Activated CD4-positive, alpha-beta T cell treated with anti-CD3 and anti-CD28 coated beads, Interleukin-2, amount 10 ng/mL, durations not matched to agents 24 days and 14 days (primary cell): Measurements from ENCODE around the gene RIPOR3. TPM values are rescaled to one million over a fixed set of nuclear protein-coding genes. Genes with fewer than 3 reads are reported as not detected.
"Not testable (repeated sequence)": the region's sequence is repeated elsewhere in the genome, so short reads cannot be mapped to it uniquely, and the experiment has no call there.

Experiments
- DNase-seq: peaks from one replicate; pipeline ENCODE4 v3.0.0; 2022
- H3K27ac Mint-ChIP-seq: one replicate; pipeline ENCODE4 v1.8.0; 2022; ENCODE audit warnings: mild to moderate bottlenecking, mixed read lengths
- H3K27me3 Mint-ChIP-seq: one replicate; pipeline ENCODE4 v1.8.0; 2022; ENCODE audit warnings: mixed read lengths
- H3K36me3 Mint-ChIP-seq: one replicate; pipeline ENCODE4 v1.8.0; 2022; ENCODE audit warnings: low read depth, mild to moderate bottlenecking, mixed read lengths
- H3K4me1 Mint-ChIP-seq: one replicate; pipeline ENCODE4 v1.8.0; 2021; ENCODE audit warnings: mixed read lengths
- H3K4me3 Mint-ChIP-seq: one replicate; pipeline ENCODE4 v1.8.0; 2022; ENCODE audit warnings: mild to moderate bottlenecking, moderate library complexity, mixed read lengths
- H3K9me3 Mint-ChIP-seq: one replicate; pipeline ENCODE4 v1.8.0; 2021; ENCODE audit warnings: mixed read lengths
- intact Hi-C: fragments of 100-400 bp; cut with micrococcal nuclease; formaldehyde crosslinking; loops from one replicate; pipeline ENCODE4 v1.15.1; 2023
- total RNA-seq: library from RNA; stranded (reverse); gene quantifications from 2 replicates; pipeline ENCODE4 v1.2.3, GENCODE V29; 2022

RIPOR3 gene
- total RNA-seq, 1 donor from 2014 or later = not detected

- H3K27me3 Mint-ChIP-seq, H3K36me3 Mint-ChIP-seq, DNase-seq, intact Hi-C loops, H3K4me3 Mint-ChIP-seq, H3K9me3 Mint-ChIP-seq, H3K27ac Mint-ChIP-seq, H3K4me1 Mint-ChIP-seq: not testable (repeated sequence)
Measured at GRCh38 chr20:50638015-50638847, 53.1 kb downstream of the RIPOR3 start.

GRCh38 chr20:50636601-50637540 lies 54.5 kb downstream of the RIPOR3 start:
- Mint-ChIP-seq H3K4me3 (no peak overlapping the region), H3K36me3 (no peaks in the 10 kb centered on the region), H3K27ac (no peak overlapping the region), H3K9me3 (no peaks in the 10 kb centered on the region), H3K4me1 (no peaks in the 10 kb centered on the region), H3K27me3 (peaks cover 5% of the 10 kb centered on the region)
- intact Hi-C loops = no loop called here
- no peak for DNase-seq

DNA sequence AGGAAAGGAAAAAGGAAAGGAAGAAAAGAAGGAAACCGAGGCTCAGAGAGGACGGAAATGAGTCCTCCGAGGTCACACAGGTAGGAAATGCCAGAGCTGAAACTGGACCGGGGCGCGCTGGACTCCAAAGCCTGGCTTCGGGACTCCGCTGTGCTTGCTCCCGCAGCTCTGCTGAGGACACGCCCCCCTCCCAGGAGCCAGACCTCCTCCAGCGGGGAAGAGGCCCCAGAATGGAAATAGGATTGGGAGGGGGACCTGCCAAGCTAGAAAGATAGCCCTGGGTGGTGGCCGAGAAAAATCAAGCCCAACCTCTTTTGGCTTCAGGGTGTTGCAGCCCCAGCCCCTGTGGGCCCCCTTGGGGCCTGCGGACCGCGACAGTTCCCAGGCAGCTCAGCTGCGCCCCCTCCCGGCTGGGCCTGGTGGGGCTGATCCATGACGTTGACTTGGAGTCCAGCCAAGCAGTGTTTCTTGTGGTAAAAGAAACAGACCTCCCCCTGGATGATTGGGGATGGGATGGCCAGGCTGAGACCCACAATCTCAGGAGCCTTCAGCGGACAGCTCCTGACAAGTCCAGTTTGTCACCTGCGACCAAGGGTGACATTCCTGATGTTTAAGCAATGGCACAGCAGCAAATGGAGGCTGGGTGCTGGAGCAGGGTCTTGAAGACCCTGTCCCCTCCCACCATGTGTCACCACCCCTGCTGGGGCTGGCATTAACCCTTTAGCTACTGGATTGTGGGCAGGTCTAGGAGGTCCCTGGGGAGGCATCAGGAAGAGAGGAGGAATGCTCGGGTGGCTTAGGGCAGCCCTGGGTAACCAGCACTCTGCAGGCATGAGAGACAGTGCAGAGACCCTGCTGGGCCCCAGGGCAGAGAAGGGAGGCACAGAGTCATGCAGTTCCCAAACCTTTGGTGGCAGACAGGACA lies 55.4 kb downstream of the RIPOR3 start:
- DNase-seq = peak; percentile 86
- Mint-ChIP-seq H3K36me3 (no peaks in the 10 kb centered on the region), H3K27me3 (peaks cover 5% of the 10 kb centered on the region), H3K9me3 (no peaks in the 10 kb centered on the region), H3K4me1 (no peaks in the 10 kb centered on the region), H3K4me3 (no peak overlapping the region), H3K27ac (no peak overlapping the region)
- intact Hi-C loops = no loop called here

GRCh38 chr20:50635014-50635557 lies 56.3 kb downstream of the RIPOR3 start:
- intact Hi-C loops = no loop called here
- no peaks in the 10 kb centered on the region for H3K4me1 Mint-ChIP-seq
- no peak overlapping the region for H3K4me3 Mint-ChIP-seq
- H3K27me3 Mint-ChIP-seq = peaks cover 5% of the 10 kb centered on the region
- H3K9me3 Mint-ChIP-seq = no peaks in the 10 kb centered on the region
- no peak overlapping the region for H3K27ac Mint-ChIP-seq
- H3K36me3 Mint-ChIP-seq = no peaks in the 10 kb centered on the region
- DNase-seq = no peak

- no peaks in the 10 kb centered on the region for H3K4me1 Mint-ChIP-seq
- no peaks in the 10 kb centered on the region for H3K9me3 Mint-ChIP-seq
- H3K36me3 Mint-ChIP-seq = no peaks in the 10 kb centered on the region
- H3K27me3 Mint-ChIP-seq = peaks cover 5% of the 10 kb centered on the region
- intact Hi-C loops = no loop called here
- no peak for DNase-seq
- H3K4me3 Mint-ChIP-seq = no peak overlapping the region
- H3K27ac Mint-ChIP-seq = no peak overlapping the region
Measured at GRCh38 chr20:50634191-50634590, 57.2 kb downstream of the RIPOR3 start.

- H3K27me3 Mint-ChIP-seq = peaks cover 5% of the 10 kb centered on the region
- H3K27ac Mint-ChIP-seq = no peak overlapping the region
- H3K9me3 Mint-ChIP-seq = no peaks in the 10 kb centered on the region
- DNase-seq = no peak
- no peaks in the 10 kb centered on the region for H3K36me3 Mint-ChIP-seq
- no peak overlapping the region for H3K4me3 Mint-ChIP-seq
- no peaks in the 10 kb centered on the region for H3K4me1 Mint-ChIP-seq
- intact Hi-C loops = no loop called here
Measured at GRCh38 chr20:50633361-50633760, 58.0 kb downstream of the RIPOR3 start.

DNA sequence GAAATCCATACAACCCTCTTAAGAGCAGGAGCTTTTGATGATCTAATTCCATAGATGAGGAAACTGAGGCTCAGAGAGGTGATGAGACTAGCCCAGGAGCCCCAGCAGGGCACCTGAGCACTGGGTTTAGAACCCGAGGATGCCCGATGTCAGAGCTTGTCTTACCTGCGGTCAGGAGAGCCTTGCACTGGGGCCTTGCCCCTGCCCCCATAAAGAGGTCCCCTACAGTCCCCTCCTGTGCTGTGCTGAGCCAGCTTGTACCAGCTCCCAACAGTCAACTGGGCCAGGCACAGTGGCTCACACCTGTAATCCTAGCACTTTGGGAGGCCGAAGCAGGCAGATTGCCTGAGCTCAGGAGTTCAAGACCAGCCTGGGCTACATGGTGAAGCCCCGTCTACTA lies 58.6 kb downstream of the RIPOR3 start:
- H3K4me1 Mint-ChIP-seq = no peaks in the 10 kb centered on the region
- H3K36me3 Mint-ChIP-seq = no peaks in the 10 kb centered on the region
- DNase-seq = no peak
- no peaks in the 10 kb centered on the region for H3K9me3 Mint-ChIP-seq
- H3K27me3 Mint-ChIP-seq = peaks cover 5% of the 10 kb centered on the region
- no peak overlapping the region for H3K4me3 Mint-ChIP-seq
- no peak overlapping the region for H3K27ac Mint-ChIP-seq
- intact Hi-C loops = no loop called here

GRCh38 chr20:50632236-50632635 lies 59.1 kb downstream of the RIPOR3 start:
- Mint-ChIP-seq H3K36me3 (no peaks in the 10 kb centered on the region), H3K27me3 (peaks cover 5% of the 10 kb centered on the region), H3K27ac (no peak overlapping the region), H3K4me3 (no peak overlapping the region), H3K9me3 (no peaks in the 10 kb centered on the region), H3K4me1 (no peaks in the 10 kb centered on the region)
- no peak for DNase-seq
- intact Hi-C loops = no loop called here

GRCh38 chr20:50630578-50631263 lies 60.6 kb downstream of the RIPOR3 start:
- Mint-ChIP-seq H3K36me3 (no peaks in the 10 kb centered on the region), H3K27ac (no peak overlapping the region), H3K9me3 (no peaks in the 10 kb centered on the region), H3K4me3 (no peak overlapping the region), H3K27me3 (peaks cover 4% of the 10 kb centered on the region), H3K4me1 (no peaks in the 10 kb centered on the region)
- intact Hi-C loops = no loop called here
- DNase-seq = no peak

- no peaks in the 10 kb centered on the region for H3K4me1 Mint-ChIP-seq
- peaks cover 4% of the 10 kb centered on the region for H3K27me3 Mint-ChIP-seq
- intact Hi-C loops = no loop called here
- DNase-seq = no peak
- H3K27ac Mint-ChIP-seq = no peak overlapping the region
- no peak overlapping the region for H3K4me3 Mint-ChIP-seq
- H3K9me3 Mint-ChIP-seq = no peaks in the 10 kb centered on the region
- H3K36me3 Mint-ChIP-seq = no peaks in the 10 kb centered on the region
Measured at GRCh38 chr20:50629670-50630045, 61.7 kb downstream of the RIPOR3 start.

- no peaks in the 10 kb centered on the region for H3K4me1 Mint-ChIP-seq
- H3K27ac Mint-ChIP-seq = no peak overlapping the region
- H3K36me3 Mint-ChIP-seq = no peaks in the 10 kb centered on the region
- intact Hi-C loops = no loop called here
- no peak for DNase-seq
- H3K9me3 Mint-ChIP-seq = no peaks in the 10 kb centered on the region
- no peak overlapping the region for H3K4me3 Mint-ChIP-seq
- no peaks in the 10 kb centered on the region for H3K27me3 Mint-ChIP-seq
Measured at GRCh38 chr20:50628853-50629669, 62.3 kb downstream of the RIPOR3 start.

DNA sequence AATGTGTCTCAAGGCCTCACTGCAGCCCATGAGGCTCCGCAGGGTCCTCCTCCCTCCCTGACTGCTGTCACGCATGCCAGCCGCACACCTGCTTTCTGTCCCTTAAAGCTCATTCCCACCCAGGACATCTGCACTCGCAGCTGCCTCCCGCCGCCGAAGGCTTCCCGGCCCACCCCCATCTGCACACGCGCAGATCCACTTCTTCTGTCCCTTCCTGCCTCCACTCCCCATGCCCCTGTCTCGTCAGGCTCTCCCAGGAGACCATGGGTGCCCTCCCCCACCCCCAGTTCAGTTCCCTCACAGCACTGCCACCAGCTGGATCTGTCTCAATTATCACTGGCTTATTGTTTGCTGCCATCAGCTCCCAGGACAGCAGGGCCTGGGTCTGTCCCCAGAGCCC lies 63.0 kb downstream of the RIPOR3 start:
- intact Hi-C loops = no loop called here
- no peaks in the 10 kb centered on the region for H3K27me3 Mint-ChIP-seq
- H3K9me3 Mint-ChIP-seq = no peaks in the 10 kb centered on the region
- no peaks in the 10 kb centered on the region for H3K4me1 Mint-ChIP-seq
- H3K27ac Mint-ChIP-seq = no peak overlapping the region
- no peak for DNase-seq
- H3K36me3 Mint-ChIP-seq = no peaks in the 10 kb centered on the region
- no peak overlapping the region for H3K4me3 Mint-ChIP-seq
